Activated T-cell treated with anti-CD3 and anti-CD28 coated beads for 1 hour (primary cell): ENCODE results near the gene PPT2.
"Not testable (repeated sequence)": the region's sequence is repeated elsewhere in the genome, so short reads cannot be mapped to it uniquely, and the experiment has no call there.

Experiments
- DNase-seq: peaks from one replicate; pipeline ENCODE4 v3.0.0-alpha.2; 2020; ENCODE audit warnings: low read depth

Gene PPT2

GRCh38 chr6:32210191-32210601 is 56.3 kb downstream of the PPT2 start:
- no peak for DNase-seq

DNA sequence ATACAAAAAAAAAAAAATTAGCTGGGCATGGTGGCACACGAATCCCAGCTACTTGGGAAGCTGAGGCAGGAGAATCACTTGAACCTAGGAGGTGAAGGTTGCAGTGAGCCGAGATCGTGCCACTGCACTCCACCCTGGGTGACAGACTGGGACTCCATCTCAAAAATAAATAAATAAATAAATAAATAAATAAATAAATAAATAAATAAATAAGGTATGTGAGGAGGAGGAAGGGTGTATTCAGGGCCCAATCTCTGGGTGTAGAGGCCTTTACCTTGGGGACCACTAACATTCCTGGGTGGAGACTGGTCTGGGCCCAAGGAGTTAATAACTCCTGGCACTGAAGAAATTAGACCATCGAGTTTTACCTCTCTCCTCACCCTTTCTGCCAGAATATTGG is 57.5 kb downstream of the PPT2 start:
- not testable (repeated sequence) for DNase-seq

DNA sequence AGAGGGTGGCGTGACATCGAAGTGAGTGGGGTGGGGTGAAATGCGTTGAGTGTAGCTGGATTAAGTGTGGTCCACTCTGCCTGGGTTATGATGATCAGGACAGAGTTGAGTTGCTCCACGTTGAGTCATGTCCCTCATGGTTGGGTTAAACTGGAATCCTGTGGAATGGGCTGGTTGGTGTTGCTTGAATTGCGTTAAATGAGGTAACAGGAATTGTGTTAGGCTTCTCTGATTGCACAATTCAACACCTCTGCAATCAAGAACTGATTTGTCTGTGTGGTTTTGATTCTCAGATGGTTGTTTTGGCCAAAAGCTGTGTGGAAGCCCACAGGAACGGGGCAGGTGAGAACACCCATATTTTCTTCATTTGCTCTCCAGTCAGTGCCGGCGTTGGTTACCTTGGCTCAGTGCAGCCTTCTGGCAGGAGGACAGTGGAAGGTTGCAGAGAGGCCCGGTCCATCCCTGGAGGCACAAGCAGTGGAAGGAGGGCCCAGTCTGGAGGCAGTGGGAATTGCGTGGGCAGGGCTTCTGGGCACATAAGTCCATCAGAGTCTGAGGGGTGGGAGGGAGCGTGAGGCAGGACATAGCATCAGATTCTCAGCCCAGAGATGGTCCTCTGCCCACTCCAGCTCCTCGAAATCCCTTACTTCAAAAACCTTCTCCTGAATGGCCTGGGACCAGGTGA is 58.3 kb downstream of the PPT2 start:
- DNase-seq = no peak
